GM18499 (cell line): ENCODE measurements around the gene IMP3.

Experiments used
- ATAC-seq: cut with Tn5 transposase; IDR thresholded peaks from one replicate; pipeline ENCODE4 v1.9.1; 2021; ENCODE audit warnings: moderate number of reproducible peaks; ENCODE audit not compliant: insufficient read depth, unreplicated experiment

Gene IMP3

DNA sequence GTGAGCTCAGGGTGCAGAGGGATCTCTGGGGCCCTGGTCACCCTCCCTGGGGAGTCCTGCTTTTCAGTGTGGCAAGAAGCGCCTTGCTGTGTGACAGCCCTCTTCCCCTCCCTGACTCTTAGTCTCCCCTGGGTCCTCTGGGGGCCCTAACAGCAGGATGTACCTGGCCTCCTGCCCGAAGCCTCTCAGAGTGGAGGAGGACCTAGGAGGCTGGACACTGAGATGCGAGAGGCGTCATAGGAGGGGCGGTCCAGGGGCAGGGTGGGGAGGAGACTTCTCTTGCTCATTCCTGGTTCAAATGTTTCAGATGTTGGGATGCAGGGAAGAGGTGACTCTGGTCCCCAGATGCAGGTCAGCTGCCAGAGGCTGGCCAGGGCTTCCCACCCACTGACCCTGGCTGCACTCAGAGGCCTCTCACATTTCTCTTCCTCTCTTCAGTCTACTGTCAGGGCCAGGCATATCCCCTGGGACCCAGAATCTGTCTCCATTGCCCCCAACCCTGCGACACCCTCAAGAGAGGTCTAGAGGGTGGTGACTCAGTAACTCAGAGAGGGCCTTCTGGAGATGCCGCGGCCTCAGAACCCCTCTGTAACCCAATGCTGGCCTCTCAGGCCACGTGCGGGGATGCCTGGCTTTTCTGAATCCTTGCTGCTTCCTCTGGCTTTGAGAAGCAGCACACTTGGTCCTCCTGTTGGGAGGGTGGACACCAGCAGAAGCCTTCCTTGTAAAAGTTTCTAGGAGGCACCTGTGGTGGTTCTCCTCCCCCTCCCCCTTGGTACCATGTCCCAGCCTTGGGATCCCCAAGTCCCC is 33.6 kb upstream of the IMP3 start:
- ATAC-seq = no peak

DNA sequence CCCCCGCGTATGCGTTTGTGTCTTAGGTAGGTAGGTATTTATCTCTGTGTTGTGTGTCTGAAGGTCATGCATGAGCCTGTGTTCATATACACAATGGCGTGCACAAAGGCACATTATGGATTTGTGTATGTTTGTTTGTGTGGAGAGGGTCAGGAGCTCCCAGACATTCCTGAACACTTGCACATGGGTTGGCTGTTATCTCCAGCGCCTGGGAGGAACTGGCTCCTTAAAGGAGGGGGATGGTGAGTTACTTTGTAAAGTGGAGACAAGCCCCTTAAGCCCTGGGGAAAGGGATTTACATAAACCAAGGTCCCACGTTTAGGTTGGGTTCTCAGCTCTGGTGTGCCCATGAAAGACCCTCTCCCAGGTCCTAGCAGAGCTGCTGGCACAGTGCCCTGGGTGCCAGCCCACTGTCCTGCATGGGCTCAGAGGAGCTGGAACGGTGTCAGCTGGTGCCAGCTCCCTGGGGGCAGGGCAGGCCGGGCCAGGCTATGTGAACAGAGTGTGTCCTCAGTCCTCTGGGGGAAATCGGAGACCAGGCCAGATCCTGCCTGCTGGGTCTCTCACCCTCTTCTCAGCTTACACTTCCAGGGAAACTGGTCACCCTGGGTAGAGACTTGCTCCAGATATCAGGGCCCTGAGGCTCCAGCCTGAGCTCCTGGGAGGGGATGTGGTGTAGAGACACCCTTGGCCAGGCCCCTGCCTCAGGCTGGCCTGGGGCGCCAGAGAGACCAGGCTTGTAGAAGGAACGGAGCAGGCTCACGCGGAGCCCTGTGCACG is 32.8 kb upstream of the IMP3 start:
- ATAC-seq = no peak

DNA sequence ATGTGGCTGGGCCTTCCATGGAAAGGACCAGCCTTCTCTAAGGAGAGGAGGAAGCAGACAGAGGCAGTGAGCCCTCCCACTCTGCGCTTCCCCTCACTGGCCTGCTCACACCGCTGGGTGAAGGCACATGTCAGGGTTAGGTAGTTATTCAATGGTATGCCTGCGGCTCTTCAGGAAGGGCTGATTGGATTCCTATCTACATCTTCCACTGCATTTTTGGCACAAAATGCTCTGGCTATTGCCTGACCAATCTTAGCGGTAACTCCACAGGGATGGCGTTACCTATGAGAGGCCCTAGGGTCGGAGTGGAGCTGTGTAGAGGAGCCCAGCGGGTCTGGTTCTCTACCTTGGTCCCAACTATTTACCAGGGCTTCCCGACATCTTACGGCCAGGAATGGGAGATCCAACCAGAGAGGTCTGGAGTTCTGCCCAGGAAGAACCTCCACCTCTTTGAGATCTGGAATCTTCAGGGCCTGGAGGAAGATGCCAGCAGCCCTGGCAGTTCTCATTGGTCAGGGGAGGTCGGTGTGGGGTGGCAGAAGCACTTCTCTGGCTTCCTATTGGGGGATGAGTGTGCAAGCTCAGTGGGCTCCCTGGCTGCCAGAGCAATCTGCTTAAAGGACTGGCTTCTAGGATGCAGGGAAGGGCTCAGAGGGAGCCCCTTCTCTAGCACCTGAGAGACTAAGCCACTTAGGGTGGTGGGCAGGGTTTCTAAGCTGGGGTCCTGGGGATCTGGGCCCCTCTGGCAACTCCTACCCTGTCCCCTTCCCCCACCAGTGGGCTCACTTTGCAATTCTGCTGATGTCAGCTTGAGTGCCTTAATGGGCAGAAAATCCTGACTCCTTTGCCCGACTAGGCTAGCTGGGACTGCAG is 31.9 kb upstream of the IMP3 start:
- no peak for ATAC-seq

DNA sequence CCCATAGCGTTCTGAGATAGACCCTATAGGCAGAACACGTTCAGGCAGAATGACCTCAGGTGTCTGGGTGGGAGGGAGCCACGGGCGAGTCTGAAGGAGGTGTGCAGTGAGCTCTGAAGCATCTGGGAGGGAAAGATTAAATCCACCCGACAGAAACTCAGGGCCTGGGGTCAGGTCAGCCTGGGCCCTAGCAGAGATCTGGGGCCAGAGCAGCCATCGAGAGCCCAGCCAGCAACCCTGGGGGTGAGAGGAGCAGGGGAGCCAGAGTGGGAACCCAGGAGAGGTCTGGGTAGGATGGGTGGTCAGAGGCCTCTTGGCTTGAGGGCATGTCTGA is 29.8 kb upstream of the IMP3 start:
- no peak for ATAC-seq

DNA sequence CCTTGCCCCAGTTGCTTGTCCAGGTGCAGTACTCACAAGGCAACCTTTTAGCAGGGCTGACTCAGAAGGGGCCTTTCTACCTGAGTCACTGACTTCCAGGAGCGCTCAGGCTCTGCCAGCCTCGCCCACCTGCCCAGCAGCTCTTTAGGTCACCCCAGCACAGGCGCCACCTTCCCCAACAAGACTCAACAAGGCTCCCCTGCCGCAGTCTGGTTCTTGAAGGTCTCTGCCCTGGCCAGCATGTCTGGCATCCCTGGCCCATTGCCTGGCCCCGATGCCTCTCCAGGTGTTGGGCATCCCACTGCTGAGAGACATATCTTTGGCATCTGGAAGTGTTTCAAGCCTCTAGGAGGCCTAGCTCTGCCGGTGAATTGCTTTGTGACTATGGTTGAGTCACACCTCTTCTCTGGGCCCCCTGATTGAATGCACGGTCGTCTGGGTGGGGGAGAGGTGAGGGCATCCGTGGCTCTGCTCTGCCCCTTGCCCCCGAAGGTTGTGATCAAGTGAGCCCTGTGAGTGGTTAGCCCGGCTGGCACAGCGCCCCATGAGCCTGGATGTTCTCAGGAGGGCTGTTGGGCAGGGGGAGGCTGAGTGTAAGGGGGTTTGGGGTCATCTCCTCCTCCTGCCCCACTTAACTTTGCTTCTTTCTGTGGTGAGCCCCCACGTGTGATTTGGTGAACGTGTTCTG is 29.3 kb upstream of the IMP3 start:
- ATAC-seq = no peak

DNA sequence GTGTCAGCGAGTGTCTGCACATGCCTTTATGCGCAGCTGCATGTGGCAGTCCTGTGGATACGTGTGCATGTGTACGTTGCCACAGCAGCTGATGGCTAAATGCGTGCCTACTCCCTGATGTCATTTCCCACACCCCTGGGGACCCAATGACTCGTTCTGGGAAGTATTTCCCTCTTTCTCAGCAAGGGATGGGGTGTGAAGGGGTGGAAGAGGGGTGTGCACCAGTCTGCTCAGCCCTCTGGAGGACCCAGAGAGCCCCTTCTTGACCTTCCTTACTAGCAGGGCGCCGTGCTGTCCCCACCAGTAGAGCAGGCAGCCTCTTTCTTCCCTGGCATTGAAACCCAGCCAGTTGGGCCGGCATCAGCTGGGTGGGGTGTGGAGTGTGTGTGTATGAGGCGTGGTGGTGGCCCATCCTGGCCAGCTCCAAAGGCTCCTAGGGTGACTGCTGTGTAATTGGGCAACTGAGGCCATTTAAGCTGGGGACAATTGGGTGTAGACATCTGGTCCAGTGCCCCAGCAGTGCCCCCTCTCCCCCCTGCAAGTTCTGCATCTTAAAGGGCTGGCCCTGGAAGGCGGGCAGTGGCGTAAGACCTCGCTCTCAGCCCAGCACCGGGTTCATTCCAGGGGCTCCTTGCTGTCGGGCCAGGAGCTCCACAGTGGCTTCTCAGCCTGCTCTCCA is 26.9 kb upstream of the IMP3 start:
- no peak for ATAC-seq

DNA sequence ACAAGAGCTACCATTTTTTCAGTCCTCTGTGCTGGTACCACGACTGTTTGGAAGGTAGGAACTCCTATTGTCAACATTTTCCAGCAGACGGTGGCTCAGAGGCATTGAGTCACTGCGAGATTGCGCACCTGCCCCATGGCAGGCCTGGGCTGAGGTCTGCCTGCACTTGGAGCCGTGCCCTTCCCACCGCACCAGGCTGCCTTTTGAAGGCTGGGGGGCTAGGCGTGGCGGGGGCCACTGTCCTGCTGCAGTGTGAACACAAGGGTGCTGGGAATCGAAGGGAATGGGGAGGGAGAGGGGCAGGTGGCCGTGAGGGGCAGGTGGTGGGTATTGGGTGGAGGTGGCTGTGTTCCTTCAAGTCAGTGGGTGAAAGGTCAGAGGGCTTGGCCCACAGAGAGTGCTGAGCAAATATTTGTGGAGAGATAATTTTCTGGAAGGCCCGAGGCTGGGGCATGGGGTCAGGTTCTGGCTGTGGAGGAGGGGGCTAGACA is 24.0 kb upstream of the IMP3 start:
- ATAC-seq = no peak

DNA sequence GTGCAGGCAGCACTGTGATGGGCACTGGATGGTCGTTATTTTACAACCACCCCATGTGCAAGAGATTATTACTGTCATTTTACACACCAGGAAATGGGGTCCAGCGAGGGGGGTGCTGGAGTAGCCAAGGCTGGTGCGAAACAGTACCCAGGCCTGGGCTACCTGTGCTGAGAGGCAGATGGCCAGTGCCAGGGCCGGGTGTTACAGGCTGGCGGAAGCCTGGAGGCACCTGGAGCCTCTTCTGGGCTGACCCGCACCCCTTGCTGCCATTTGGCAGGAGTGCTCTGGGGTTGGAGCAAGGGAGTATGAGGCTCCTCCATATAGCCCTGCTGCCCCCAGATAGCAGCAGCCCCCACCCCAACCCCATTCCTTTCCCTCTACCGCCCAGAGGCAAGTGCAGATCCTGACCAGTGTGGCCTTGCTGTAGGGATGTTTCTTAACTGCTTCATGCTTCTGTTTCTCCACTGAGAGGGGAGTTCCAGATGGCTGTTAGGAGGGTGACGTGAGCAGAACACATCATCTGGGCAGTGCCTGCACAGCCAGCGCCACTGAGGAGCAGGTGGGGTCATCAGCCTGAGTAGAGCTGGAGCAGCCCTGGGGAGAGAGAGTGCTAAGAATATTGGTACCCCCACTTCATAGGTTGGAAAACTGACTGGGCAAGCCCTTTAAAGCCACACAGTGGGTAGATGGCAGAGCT is 22.9 kb upstream of the IMP3 start:
- no peak for ATAC-seq

DNA sequence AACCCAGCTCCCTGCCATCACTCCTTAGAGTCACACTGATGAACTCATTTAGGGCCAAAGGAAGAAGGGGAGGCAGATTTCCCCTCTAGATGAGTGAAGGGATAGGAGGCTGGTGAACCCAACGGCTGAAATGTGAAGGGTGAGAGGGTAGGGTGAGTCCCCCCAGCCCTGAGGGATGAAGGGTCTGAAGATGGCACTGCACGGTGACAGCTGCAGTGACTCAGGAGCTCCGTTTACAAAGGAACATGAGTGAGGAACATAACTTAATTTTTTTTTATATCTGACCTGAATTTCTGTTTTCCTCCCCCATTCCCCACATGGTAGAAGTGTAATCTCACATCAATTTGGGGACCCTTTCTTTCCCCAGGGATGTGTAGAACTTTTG is 21.7 kb upstream of the IMP3 start:
- no peak for ATAC-seq

DNA sequence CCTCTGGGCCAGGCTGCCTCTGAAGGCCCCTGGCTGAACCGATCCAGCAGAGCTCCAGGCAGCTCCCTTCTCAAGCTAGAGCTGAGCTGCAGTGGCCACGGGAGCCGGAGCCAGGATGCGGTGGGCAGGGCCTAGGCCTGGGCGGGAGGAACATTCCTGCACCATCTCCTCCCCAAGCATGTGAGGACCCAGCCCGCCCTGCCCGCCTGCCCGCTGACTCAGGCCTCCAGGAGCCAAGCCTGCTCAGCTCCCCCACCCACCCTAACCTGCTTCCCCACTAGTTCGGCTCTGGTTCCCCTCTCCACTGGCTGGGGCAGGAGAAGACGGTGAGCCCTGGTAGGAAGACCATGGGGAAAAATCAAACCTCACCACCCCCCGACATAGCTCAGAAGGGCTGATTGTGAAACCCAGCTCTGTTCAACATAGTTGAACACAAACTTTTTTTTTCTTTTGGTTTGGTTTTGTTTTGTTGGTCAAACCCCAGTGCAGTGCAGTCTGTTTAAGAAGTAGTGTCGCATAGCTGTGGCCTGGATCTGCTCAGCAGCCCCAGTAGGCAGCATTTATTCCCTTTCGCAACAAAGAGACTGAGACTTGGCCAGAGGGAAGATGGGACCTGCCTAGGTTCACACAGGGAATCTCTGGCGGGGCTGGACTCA is 21.2 kb upstream of the IMP3 start:
- ATAC-seq = no peak

DNA sequence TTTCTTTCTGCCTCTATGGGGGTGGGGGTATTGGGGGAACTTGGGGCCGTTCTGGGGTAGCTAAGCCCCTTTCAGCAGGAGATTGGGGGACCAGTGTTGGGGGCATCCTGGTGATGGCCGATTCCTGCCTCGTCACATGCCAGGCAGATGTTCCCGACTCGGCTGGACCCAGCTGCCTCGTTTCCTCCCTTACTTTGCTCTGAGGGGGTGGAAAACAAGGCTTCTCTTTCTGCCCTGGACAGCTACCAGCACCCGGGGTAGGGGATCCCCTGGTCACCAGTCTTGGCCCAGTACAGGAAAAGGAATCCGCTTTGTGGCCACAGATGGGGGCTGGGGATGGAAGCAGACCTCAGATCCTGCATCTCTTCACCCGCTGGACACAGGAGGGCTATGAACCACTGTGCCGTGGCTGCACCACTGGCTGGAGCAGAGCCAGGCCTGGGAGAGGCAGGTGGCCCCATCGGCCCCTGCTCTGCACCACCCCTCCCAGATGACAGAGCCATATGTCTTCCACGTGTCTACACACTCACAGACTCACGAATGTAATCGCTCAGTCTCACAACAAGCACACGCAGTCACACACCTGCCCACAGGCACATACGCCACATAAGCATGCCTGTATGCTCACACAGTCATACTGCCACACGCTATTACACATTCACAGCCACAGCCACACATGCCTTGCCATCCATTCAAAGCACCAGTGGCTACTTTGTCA is 20.1 kb upstream of the IMP3 start:
- ATAC-seq = no peak

DNA sequence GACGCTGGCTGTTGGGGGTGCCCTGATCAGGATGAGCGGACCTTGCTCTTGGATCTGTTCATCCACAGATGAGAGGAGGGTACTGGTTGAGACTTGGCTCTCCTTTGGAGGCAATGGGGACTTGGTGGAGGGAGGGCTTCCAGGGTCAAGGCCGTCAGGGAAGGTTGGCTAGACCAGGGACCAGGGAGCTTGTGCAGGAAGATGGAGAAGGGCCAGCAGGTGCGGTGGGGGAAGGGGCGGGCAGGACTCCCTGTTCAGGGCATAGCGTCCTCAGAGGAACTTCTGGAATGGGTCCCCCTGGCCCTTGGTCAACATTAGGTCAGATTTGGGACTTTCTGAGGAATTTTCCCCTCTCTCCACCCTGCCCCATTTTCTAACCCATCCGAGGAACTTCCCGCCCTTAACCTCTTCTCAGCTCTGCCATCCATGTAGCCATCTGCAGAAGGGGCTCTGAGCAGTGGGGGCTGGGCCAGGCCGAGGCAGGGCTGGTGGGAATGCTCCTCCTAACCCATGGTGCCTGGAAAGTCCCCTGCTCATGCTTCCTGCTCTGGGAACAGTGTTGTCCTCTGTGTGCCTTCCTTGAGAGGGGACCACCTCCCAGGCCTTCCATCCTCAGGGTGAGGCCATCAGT is 19.2 kb upstream of the IMP3 start:
- ATAC-seq = no peak

DNA sequence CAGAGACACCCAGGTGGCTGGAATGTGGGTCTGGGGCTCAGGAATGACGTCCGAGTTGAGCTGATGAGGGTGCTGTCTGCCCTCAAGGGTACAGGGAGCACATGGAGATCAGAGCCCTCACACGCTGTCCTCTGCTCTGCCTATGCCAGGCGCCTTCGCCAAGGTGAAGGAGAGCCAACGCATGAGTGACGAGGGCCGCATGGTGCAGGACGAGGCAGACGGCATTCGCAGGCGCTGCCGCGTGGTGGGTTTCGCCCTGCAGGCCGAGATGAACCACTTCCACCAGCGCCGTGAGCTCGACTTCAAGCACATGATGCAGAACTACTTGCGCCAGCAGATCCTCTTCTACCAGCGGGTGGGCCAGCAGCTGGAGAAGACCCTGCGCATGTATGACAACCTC is 16.8 kb upstream of the IMP3 start:
- no peak for ATAC-seq

DNA sequence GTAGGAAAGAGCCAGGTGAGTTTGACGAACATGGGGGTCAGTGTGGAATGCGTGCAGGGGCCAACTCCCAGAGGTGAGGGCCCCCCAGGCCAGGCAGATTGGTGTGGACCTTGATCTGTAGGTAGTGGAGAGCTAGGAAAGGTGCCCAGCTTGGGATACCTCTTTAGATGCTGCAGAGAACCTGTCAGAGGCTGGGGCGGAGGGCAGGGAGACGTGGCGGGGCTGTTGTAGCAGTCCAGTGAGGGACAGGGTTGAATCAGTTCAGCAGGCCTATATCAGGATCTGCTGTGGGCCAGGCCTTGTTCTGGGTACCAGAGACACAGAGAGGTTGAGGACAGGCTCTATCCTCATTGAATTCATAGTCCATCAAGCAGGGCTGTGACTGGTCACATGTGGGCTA is 16.3 kb upstream of the IMP3 start:
- no peak for ATAC-seq

DNA sequence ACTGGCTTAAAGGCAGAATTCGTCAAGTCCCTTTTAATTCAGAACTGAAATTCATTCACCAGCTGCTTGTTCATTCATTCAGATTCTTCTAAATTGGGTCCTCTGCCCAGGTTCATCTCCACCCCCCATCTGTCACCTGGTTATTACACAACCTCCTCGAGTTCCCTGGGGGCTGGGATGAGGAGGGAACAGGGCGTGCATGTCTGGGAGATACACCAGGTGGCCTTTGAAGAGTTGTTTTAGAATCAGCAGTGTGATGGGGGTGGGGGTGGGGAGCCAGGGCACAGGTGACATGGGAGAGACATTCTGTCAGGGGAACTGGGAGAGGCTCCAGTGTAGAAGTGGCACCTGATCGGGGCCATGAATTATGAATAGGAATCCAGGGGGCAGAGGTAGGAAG is 15.9 kb upstream of the IMP3 start:
- ATAC-seq = no peak

DNA sequence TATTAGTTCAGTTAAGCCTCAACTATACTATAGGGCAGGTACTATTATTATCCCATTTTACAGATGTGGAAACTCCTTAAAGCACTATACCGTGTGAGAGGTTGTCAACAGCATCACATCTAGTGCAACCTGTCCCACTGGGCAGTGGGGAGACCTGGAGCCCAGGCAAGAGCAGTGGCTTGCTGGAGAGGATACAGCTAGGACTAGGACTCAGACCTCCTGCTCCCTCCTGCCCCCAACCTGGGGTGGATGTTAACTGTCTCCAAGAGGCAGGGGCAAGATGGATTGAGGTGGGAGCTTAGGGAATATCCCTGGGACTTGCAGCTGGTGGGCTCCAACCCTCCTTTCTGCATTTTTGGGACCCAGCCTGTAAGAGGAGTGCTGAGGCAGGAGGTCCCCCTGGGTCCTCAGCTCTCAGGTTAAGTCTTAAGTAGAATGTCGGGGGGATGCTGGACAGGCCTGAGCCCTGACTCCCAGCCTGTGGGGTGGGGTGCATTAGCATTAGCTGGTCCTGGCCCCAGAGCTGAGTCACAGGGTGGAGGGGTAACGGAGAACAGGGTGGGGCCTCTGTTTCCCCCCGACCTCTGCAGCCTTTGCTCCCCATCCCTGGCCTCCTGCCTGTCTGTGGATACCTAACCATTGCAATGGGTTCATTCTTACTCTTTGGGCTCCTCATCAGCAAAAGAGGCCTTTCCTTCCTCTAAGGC is 14.3 kb upstream of the IMP3 start:
- no peak for ATAC-seq

DNA sequence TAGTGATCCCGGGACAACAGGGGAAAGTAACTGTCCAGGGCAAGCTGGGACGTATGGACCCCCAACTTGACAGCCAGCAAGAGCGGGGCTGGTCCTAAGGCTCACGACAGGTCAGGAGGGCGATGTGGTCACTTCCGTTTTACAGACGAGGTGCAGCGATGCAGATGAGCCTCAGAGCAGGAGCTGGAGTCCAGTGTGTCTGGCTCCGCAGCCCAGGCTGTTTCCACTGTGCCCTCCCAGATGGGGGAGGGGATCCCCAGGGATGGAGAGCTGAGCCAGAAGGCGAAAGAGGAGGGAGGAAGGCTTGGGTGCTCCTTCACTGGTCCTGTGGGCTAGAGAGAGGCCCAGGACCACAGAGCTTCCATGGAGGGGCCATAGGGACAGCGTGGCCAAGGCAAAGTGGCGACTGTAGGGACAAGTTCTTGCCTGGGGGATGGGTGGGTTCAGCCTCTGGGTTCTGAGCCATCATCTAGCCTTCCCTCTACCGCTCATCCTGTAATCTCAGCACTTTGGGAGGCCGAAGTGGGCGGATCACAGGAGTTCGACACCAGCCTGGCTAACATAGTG is 13.4 kb upstream of the IMP3 start:
- ATAC-seq = no peak
